Activated CD8-positive, alpha-beta memory T cell treated with anti-CD3 and anti-CD28 coated beads, Interleukin-2, amount 50 U/mL, for 48 hours (primary cell): ENCODE results near the gene GPBP1L1.
A peak's percentile ranks its signal among the peaks of the same experiment; 100 is the strongest.
"Not testable (repeated sequence)": the region's sequence is repeated elsewhere in the genome, so short reads cannot be mapped to it uniquely, and the experiment has no call there.

Experiments
- DNase-seq: peaks from one replicate; pipeline ENCODE4 v3.0.0-alpha.2; 2020

GPBP1L1 gene, protein sequence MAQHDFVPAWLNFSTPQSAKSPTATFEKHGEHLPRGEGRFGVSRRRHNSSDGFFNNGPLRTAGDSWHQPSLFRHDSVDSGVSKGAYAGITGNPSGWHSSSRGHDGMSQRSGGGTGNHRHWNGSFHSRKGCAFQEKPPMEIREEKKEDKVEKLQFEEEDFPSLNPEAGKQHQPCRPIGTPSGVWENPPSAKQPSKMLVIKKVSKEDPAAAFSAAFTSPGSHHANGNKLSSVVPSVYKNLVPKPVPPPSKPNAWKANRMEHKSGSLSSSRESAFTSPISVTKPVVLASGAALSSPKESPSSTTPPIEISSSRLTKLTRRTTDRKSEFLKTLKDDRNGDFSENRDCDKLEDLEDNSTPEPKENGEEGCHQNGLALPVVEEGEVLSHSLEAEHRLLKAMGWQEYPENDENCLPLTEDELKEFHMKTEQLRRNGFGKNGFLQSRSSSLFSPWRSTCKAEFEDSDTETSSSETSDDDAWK

GRCh38 chr1:45686288-45687013 lies at the start of gene GPBP1L1:
TSS of gene GPBP1L1 (minus strand) at chr1:45686533. CDS start at chr1:45659087, 27,446 bp downstream.
- DNase-seq = peak; percentile 98

GRCh38 chr1:45730780-45731319 lies 44.5 kb upstream of the GPBP1L1 start:
- no peak for DNase-seq

DNA sequence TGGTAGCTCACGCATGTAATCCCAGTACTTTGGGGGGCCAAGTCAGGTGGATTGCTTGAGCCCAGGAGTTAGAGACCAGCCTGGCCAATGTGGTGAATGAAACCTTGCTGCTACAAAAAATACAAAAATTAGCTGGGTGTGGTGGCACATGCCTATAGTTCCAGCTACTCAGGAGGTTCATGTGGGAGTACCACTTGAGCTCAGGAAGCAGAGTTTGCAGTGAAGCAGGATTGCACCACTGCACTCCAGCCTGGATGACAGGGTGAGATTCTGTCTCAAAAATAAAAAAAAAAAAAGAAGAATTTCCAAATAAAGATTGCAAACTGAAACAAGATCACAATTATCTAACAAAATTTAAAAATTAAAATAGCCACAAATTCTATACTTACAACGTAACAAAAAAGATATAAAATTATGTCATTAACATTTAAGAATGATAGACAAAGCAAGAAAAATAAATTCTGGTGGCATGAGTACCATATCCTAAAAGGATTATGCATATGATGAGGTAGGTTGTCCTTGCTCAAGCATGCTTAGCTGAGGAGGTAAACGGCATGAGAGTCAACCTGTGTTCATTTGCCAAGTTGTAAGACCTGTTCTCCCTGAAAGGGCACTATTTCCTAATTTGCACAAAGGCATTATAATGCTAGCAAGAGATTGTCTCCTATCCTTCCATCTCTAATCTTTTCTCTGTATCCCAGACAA lies 43.9 kb upstream of the GPBP1L1 start:
- DNase-seq = no peak

DNA sequence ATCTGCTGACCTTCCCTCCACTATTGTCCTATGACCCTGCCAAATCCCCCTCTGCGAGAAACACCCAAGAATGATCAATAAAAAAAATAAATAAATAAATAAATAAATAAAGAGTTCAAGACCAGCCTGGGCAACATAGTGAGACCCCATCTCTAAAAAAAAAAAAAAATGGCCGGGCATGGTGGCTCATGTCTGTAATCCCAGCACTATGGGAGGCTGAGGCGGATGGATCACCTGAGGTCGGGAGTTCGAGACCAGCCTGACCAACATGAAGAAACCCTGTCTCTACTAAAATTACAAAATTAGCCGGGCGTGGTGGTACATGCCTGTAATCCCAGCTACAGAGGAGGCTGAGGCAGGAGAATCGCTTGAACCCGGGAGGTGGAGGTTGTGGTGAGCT lies 39.7 kb upstream of the GPBP1L1 start:
- DNase-seq = not testable (repeated sequence)

- no peak for DNase-seq
Observed at GRCh38 chr1:45723248-45723930, 37.1 kb upstream of the GPBP1L1 start.

DNA sequence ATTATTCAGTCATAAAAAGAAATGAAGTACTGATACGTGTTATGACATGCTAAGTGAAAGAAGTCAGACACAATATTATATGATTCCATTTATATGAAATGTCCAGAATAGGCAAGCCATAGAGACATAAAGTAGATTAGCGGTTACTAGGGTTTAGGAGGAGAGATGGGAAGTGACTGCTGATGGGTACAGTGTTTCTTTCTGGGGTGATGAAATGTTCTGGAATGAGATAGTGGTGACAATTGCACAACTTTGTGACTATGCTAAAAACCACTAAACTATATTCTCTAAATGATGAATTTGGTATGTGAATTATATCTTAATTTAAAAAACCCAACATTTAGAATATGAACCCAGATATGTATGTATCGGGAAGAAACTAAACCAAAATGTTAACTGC lies 36.5 kb upstream of the GPBP1L1 start:
- DNase-seq = no peak

DNA sequence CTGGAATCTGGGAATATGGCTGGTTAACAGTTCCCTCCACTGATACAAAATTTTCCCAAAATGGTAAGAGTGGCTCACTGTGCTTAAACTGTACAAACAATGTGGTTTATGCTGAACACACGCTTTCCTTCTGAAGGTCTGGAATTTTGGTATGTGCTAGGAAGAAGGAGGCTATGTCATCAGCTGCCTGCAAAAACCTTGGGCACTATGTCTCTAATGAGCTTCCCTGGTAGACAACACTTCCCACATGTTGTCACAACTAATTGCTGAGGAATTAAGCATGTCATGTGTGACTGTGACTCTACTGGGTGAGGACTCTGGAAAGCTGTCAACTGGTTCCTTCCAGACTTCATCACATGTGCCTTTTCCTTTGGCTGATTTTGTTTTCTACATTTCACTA lies 34.9 kb upstream of the GPBP1L1 start:
- DNase-seq = no peak

- DNase-seq = no peak
Observed at GRCh38 chr1:45718289-45718688, 32.0 kb upstream of the GPBP1L1 start.

DNA sequence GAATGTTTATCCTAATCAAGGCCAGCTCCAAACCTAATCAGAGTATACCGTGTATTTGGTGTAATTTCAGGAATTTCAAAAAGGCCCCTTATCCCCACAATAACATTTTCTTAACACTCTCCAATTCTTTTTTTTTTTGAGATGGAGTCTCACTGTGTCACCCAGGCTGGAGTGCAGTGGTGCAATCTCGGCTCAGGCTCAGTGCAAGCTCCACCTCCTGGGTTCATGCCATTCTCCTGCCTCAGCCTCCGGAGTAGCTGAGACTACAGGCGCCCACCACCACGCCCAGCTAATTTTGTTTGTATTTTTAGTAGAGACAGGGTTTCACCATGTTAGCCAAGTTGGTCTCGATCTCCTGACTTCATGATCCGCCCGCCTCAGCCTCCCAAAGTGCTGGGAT lies 31.1 kb upstream of the GPBP1L1 start:
- not testable (repeated sequence) for DNase-seq

DNA sequence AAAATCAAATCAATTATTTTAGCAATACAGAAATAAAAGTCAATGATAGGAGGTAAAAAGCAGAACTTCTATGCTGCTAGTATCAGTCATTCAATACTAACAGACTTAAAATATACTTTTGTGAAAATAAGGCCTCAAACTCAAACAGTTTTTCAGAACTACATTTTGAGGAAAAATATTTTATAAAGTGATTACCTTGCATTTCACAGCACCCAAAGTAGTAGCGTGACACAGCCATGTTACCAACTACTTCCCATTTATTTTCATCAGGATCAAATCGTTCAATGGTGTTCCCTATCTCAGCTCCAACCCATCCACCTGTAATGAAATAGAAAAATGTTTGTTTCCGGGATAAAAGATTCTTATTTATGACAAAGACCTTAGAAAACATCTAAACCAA lies 30.4 kb upstream of the GPBP1L1 start:
- no peak for DNase-seq

DNA sequence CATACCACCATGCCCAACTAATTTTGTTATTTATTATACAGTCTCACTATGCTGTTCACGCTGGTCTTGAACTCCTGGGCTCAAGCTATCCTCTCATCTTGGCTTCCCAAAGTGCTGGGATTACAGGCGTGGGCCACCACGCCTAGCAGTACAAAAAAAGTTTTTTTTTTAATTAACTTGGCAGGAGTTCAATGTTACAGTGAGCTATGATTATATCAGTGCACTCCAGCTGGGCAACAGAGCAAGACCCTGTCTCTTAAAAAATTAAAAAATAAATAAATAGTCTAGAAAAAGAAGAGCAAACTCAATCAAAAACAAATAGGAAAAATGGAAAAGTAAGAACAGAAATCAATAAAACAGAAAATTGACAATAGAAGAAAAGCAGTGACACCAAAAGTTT lies 27.4 kb upstream of the GPBP1L1 start:
- no peak for DNase-seq

DNA sequence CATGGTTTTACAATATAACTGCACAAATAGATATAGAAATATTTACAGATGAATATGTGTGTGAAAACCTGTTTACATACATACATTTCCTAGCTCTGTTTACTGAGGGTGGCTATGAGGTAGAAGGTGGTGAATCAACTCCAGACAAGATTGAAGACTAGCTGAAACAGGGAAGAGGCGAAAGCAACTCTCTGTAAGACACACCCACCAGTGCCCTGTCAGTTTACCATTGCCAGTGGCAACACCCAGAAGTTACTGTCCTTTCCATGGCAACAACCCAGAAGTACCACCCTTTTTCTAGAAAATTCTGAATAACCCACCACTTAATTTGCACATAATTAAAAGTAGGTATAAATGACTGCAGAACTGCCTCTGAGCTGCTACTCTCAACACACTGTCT lies 18.3 kb upstream of the GPBP1L1 start:
- DNase-seq = no peak

DNA sequence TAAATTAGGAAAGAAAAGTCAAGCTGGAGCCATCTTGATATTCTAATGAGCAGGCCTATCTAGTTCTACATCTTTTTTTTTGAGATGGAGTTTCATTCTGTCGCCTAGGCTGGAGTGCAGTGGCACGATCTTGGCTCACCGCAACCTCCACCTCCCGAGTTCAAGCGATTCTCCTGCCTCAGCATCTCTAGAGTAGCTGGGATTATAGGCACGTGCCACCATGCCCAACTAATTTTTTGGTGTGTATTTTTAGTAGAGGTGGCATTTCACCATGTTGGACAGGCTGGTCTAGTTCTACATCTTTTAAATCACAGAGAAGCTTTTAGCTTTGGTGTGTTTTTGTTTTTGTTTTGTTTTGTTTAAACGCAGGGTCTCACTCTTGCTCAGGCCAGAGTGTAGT lies 8.5 kb upstream of the GPBP1L1 start:
- no peak for DNase-seq

- DNase-seq = not testable (repeated sequence)
Observed at GRCh38 chr1:45693811-45694210, 7.5 kb upstream of the GPBP1L1 start.

- DNase-seq = peak; percentile 84
Observed at GRCh38 chr1:45687754-45688740, 1.7 kb upstream of the GPBP1L1 start, which contains the start of gene TMEM69. TSS of gene TMEM69 (plus strand) at chr1:45688181. CDS start at chr1:45691069, 2,888 bp downstream.

- DNase-seq = peak; percentile 96
Observed at GRCh38 chr1:45687014-45687753, 851 bp upstream of the GPBP1L1 start.

- no peak for DNase-seq
Observed at GRCh38 chr1:45686015-45686287, 382 bp downstream of the GPBP1L1 start.

GRCh38 chr1:45685308-45686014 lies 872 bp downstream of the GPBP1L1 start:
- no peak for DNase-seq

DNA sequence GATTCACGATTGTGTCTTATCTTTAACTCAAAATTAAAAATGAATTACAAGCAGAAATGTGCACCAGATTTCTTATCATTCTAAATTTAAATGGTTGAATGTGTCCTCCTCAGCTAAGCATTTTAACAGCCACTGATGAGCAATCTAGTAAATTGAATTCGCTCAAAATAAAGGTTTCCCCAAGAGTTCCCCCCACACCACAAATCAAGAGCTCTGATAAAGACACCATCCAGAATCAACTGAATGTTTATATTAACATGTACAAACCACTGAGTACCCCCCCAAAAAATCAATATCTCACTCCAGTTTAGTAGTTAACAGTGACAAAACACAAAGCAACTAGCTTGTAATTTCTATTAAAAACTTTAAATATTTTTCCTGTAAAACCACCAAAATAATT lies 1.9 kb downstream of the GPBP1L1 start:
- no peak for DNase-seq

DNA sequence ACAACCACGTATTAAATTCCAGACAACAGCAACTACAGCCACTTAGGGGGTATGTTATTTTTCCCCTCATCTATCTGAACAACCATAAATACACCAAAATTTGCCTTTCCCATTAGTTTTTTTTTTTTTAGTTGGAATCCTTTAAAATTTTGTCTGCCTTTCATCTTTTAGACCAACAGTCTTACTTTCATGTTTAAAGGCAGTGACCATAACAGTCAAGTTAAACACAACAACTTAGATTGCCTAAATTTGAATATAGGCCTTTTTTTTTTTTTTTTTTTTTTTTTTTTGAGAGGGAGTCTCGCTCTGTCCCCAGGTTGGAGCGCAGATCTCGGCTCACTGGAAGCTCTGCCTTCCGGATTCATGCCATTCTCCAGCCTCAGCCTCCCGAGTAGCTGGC lies 3.4 kb downstream of the GPBP1L1 start:
- DNase-seq = no peak
